Suppressor macrophage treated with lipopolysaccharide for 1 hour (primary cell): ENCODE data around the gene VDAC1.
"Not testable (repeated sequence)": the region's sequence is repeated elsewhere in the genome, so short reads cannot be mapped to it uniquely, and the experiment has no call there.

Experiments used
- DNase-seq, 3 donors: peaks; one replicate each; pipeline ENCODE4 v3.0.0-alpha.2; 2020 to 2022

VDAC1 gene

GRCh38 chr5:133938039-133938821 lies 66.5 kb downstream of the VDAC1 start:
- no peak for DNase-seq

DNA sequence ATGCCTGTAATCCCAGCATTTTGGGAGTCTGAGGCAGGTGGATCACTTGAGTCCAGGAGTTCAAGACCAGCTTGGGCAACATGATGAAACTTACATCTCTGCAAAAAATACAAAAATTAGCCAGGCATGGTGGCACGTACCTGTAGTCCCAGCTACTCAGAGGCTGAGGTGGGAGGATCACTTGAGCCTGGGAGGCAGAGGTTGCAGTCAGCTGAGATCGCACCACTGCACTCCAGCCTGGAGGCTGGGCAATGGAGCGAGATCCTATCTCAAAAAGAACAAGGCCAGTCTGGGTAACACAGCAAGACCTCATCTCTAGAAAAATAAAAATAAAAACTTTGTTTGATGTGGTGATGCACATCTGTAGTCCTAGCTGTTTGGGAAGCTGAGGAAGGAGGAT lies 67.1 kb downstream of the VDAC1 start:
- not testable (repeated sequence) for DNase-seq

GRCh38 chr5:133936651-133937015 lies 68.1 kb downstream of the VDAC1 start:
- no peak for DNase-seq

- not testable (repeated sequence) for DNase-seq
Measured at GRCh38 chr5:133935991-133936650, 68.7 kb downstream of the VDAC1 start.

GRCh38 chr5:133935667-133935940 lies 69.2 kb downstream of the VDAC1 start:
- DNase-seq, result no peak

DNA sequence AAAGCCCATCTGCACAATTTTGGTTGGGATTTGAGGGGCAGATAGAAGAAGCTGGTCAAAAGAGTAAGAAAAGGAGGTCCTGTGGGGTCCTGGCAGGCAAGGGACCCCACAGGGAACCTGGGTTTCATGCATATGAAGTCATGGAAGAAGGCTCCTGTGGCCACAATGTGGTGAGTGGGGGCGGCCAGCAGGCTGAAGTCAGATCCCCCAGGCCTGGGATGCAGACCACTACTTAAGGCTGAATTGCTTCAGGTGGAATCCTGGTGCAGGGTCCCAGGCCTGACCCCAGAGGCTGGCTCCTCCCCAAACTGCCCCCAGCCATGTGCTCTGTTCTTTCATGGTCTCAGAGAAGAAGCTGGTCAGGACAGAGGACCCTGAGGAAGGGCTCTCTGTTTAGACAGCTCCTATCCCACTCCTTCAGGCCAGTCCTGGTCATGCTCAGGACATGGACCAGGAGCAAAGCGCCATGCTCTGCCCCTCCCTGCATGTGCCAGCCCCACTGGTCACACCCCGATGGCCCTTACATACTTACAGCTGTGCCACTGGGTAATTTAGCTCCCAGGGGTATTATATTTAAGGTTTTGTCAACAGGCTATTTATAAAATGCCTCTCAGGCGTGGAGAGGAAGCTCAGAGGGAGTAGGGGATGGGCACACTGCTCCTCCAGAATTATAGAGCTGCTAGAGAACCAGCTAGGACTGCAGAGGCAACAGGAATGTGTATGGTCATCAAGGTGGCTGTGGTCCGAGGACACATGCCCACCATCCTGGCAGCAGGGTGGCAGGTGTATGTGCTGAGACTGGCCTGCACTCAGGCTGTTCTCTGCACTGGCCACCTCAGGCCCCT lies 69.7 kb downstream of the VDAC1 start:
- DNase-seq, result no peak

DNA sequence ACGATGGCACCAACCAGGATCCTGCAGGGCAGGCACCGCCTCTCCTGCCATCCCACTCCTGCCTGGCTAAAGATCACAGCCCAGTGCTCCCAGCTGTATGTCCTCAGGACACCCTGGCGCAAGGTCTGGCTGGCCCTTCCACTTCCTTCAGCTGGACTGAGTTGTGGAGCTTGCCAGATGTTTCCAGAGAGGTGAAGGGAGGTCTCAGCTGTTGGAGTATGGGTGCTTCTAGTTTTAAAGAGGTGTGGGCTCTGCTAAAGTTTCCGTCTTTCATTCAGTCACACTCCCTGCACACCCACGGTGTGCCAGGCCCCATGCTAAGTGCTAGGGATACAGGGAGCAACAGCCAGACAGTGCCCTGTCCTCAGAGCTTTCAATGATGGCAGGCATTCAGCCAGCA lies 70.5 kb downstream of the VDAC1 start:
- DNase-seq, result no peak

GRCh38 chr5:133933670-133934295 lies 71.0 kb downstream of the VDAC1 start:
- DNase-seq, result no peak

DNA sequence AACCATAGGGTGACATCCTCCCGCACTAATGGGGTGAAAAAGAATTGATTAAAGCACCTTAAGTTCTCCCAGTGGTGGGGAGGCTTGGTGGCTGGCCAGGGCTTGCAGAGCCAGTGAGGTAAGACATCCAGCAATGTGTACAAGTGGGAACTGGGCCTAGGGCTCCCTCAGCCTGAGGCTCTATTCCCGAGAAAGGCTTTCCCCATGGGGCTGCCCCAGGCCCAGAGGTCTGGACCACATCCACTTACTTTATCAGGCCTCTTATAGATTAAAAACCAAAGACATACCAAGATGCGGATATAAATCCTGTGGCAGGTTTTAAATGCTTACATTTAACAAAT lies 71.6 kb downstream of the VDAC1 start:
- no peak for DNase-seq

- peak; percentile 66 to 75 (median 73) for DNase-seq
Measured at GRCh38 chr5:133932441-133933168, 72.2 kb downstream of the VDAC1 start.

- DNase-seq, result no peak
Measured at GRCh38 chr5:133931546-133931945, 73.2 kb downstream of the VDAC1 start.

DNA sequence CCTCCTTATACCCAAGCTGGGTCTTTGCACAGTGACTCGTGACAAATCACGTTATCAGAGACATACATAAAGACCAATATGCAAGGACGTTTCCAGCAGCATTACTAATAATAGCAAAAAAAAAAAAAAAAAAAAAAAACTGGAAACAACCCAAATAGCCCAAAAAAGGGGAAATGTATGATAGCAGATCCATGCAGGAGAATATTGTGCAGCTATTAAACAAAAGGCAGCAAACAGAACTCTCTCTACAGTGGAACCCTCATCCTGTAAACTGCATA lies 74.0 kb downstream of the VDAC1 start:
- DNase-seq, result peak; percentile 22 to 63 (median 51)

DNA sequence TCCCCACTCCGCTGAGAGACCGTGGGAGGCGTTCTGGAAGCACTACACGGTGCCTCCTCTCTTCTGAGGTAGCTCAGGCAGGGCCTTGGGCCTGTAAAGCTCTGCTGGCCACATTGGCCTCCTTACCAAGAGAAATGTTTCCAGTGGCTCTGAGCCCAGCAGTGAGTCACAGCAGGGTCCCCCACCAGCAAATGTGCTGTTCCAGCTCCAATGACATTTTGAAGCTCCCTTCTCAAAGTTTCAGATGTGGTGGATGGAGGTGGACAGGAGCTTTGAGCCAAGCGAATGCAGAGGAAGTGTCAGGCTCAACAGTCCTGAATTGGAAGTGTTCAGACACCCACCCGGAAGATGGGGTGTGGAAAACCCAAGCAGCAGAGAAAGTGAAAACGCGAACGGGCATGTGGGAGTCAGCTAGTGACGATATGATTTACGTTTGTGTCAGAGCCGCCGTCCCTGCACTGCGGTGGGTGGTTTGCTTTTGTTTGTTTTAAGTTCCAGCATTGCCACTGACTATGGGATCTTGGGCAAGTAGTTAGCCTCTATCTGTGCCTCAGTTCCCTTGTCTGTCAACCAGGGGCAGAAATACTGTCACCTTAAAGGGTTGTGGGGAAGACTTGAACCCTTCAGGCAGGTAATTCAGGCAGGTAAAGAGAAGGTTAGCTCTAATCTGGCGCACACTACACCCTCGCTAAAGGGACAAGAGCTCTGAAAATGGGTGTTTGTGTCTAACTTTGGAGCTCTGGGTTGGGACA lies 74.5 kb downstream of the VDAC1 start:
- DNase-seq, result peak; percentile 90 to 93 (median 91)

GRCh38 chr5:133928587-133929393 lies 76.0 kb downstream of the VDAC1 start:
- DNase-seq, result peak in 2 of 3 donors; percentile 6 to 19

- DNase-seq, result no peak
Measured at GRCh38 chr5:133927300-133928180, 77.2 kb downstream of the VDAC1 start.

- DNase-seq, result no peak
Measured at GRCh38 chr5:133926489-133927299, 78.1 kb downstream of the VDAC1 start.

DNA sequence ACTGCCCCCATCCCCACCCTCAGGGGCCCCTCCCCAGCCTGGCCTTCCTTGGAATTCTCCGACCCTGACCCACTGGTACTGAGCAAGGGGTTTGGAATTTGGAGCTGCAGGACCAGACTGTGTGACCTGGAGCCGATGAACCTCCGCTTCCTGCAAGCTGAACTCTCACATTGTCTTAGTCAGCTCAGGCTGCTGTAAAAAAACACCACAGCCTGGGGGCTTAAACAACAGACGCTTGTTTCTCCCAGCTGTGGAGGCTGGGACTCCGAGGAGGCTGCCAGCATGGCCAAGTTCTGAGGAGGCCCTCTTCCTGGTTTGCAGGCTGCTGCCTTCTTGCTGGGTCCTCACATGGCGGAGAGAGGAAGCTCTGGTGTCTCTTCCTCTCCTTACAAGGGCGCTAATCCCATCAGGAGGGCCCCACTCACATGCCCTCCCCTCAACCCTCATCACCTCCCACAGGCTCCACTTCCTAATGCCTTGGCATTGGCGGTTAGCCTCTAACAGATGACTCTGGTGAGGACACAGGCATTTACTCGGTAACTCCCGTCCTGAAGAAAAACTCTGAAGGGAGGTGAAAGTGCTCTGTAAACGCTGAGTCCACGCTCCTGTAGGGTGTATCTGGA lies 78.8 kb downstream of the VDAC1 start:
- no peak for DNase-seq

DNA sequence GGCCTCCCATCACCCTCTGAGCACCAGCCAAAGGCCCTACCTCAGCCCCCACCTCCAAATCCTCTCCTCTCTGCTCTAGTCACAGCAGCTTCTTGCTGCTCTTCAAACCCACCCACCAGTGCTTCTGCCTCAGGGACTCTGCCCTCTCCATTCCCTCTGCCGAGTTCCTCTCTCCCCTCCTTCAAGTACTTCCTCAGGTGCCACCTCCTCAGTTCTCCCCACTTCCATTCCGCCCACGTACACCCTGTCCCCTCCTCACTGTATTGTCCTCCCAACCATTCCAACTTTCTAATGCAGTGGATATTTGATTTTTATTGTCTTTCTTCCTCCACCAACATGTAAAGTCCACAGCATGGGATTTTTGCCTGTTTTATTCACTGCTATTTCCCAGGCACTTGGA lies 79.5 kb downstream of the VDAC1 start:
- no peak for DNase-seq
